ENCODE measurements around the gene TRA2A.

DNA sequence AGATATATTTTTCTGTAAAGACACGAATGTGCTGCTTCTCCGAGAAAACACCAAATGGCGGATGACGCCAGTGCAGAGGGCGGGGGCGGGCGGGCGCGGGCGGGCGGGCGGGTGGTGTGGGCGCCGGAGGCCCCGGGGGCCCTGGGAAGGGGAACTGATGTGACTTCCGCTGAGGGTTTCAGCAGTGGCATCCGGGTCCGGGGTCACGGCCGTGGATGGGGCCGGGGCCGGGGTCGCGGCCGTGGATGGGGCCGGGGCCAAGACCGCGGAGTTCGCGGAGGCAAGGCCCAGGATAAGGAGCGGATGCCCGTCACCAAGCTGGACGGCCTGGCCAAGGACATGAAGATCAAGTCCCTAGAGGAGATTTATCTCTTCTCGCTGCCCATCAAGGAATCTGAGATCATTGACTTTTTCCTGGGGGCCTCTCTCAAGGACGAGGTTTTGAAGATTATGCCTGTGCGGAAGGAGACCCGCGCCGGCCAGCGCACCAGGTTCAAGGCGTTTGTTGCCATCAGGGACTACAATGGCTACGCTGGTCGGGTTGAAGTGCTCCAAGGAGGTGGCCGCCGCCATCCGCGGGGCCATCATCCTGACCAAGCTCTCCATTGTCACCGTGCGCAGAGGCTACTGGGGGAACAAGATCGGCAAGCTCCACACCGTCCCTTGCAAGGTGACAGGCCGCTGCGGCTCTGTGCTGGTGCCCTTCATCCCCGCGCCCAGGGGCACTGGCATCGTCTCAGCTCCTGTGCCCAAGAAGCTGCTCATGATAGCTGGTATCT is 41.2 kb downstream of the TRA2A start:
- TF ChIP-seq, protein P1, sequence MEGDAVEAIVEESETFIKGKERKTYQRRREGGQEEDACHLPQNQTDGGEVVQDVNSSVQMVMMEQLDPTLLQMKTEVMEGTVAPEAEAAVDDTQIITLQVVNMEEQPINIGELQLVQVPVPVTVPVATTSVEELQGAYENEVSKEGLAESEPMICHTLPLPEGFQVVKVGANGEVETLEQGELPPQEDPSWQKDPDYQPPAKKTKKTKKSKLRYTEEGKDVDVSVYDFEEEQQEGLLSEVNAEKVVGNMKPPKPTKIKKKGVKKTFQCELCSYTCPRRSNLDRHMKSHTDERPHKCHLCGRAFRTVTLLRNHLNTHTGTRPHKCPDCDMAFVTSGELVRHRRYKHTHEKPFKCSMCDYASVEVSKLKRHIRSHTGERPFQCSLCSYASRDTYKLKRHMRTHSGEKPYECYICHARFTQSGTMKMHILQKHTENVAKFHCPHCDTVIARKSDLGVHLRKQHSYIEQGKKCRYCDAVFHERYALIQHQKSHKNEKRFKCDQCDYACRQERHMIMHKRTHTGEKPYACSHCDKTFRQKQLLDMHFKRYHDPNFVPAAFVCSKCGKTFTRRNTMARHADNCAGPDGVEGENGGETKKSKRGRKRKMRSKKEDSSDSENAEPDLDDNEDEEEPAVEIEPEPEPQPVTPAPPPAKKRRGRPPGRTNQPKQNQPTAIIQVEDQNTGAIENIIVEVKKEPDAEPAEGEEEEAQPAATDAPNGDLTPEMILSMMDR (conservative IDR thresholded peaks at IDR 0.05 in 1 of 2, IDR thresholded peaks at IDR 0.05 in 1 of 2; ENCODE audit: low read depth in 1 of 2, low read length in 2 of 2): no peak
- no peak for TF ChIP-seq EZH2 (IDR thresholded peaks at IDR 0.05; ENCODE audit: low read length, missing control alignments)
